ENCODE measurements around the gene CRYBB3.
A peak's percentile ranks its signal among the peaks of the same experiment; 100 is the strongest.
"Not testable (repeated sequence)": the region's sequence is repeated elsewhere in the genome, so short reads cannot be mapped to it uniquely, and the experiment has no call there.

CRYBB3 gene

DNA sequence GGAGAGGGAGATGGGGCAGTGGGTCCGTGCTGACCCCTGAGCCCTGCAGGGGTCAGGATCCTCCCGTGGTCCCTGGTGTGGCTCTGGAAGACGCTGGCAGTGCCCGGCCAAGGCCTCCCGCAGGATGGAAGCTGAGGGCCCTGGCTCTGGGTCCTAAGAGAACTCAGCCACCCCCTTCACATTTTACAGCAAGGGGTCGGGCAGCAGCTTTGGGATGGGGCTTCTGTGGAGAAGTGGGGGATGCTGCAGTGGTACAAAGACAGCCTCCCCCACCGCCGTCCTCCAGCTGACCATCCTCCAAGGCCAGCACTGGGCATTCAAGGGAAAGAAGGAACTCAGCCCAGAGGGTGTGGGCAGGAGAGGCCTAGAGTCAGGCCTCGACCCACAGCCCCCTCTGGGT lies 21.8 kb upstream of the CRYBB3 start:
- Histone ChIP-seq H3K27ac (ENCODE audit: low read depth, low read length) (no peak overlapping the region), H3K4me1 (ENCODE audit: control insufficient read depth, low read depth, low read length) (no peaks in the 10 kb centered on the region), H3K79me1 (ENCODE audit: low read length) (no peaks in the 10 kb centered on the region), H3K23ac (ENCODE audit: low read length) (no peak overlapping the region), H3K79me2 (ENCODE audit: control insufficient read depth, insufficient read depth, low read length) (no peaks in the 10 kb centered on the region), H2AK5ac (ENCODE audit: low read length) (no peak overlapping the region), H4K8ac (ENCODE audit: low read depth, low read length) (no peak overlapping the region), H3K4me2 (ENCODE audit: low read length) (no peak overlapping the region), H3K4ac (ENCODE audit: low read depth, low read length) (no peak overlapping the region), H2BK120ac (ENCODE audit: low read depth, low read length) (no peak overlapping the region), H3K27me3 (ENCODE audit: insufficient read depth, low read length, poor library complexity) (no peaks in the 10 kb centered on the region), H3K36me3 (ENCODE audit: control insufficient read depth, insufficient read depth, low read length) (peaks cover 5% of the 10 kb centered on the region), H2BK5ac (ENCODE audit: low read length) (no peak overlapping the region), H3K18ac (ENCODE audit: low read length) (no peak overlapping the region), H3K4me3 (ENCODE audit: low read length) (no peak overlapping the region), H3K56ac (ENCODE audit: low read length) (no peak overlapping the region), H4K5ac (ENCODE audit: low read length) (no peak overlapping the region), H3K9ac (ENCODE audit: low read length) (no peak overlapping the region), H2BK15ac (replicated peaks; ENCODE audit: low read depth) (no peak overlapping the region)
- no CpG with 5 or more reads among the region's 9 CpGs for WGBS (ENCODE audit: extremely low coverage, insufficient coverage, low lambda C conversion rate)
- no peak for DNase-seq

- not testable (repeated sequence) for H3K79me2 ChIP-seq (ENCODE audit: control insufficient read depth, insufficient read depth, low read length); H2BK120ac ChIP-seq (ENCODE audit: low read depth, low read length); H3K79me1 ChIP-seq (ENCODE audit: low read length); H3K56ac ChIP-seq (ENCODE audit: low read length); H3K18ac ChIP-seq (ENCODE audit: low read length); H3K36me3 ChIP-seq (ENCODE audit: control insufficient read depth, insufficient read depth, low read length); H3K23ac ChIP-seq (ENCODE audit: low read length); H3K27ac ChIP-seq (ENCODE audit: low read depth, low read length); H3K9ac ChIP-seq (ENCODE audit: low read length); H3K4me1 ChIP-seq (ENCODE audit: control insufficient read depth, low read depth, low read length); H3K4ac ChIP-seq (ENCODE audit: low read depth, low read length); H4K8ac ChIP-seq (ENCODE audit: low read depth, low read length); H2BK15ac ChIP-seq (replicated peaks; ENCODE audit: low read depth); H3K4me2 ChIP-seq (ENCODE audit: low read length); H3K4me3 ChIP-seq (ENCODE audit: low read length); H2AK5ac ChIP-seq (ENCODE audit: low read length); DNase-seq; H2BK5ac ChIP-seq (ENCODE audit: low read length); H3K27me3 ChIP-seq (ENCODE audit: insufficient read depth, low read length, poor library complexity); H4K5ac ChIP-seq (ENCODE audit: low read length)
- no CpG with 5 or more reads among the region's 6 CpGs for WGBS (ENCODE audit: extremely low coverage, insufficient coverage, low lambda C conversion rate)
Observed at GRCh38 chr22:25178348-25178747, 21.3 kb upstream of the CRYBB3 start.

DNA sequence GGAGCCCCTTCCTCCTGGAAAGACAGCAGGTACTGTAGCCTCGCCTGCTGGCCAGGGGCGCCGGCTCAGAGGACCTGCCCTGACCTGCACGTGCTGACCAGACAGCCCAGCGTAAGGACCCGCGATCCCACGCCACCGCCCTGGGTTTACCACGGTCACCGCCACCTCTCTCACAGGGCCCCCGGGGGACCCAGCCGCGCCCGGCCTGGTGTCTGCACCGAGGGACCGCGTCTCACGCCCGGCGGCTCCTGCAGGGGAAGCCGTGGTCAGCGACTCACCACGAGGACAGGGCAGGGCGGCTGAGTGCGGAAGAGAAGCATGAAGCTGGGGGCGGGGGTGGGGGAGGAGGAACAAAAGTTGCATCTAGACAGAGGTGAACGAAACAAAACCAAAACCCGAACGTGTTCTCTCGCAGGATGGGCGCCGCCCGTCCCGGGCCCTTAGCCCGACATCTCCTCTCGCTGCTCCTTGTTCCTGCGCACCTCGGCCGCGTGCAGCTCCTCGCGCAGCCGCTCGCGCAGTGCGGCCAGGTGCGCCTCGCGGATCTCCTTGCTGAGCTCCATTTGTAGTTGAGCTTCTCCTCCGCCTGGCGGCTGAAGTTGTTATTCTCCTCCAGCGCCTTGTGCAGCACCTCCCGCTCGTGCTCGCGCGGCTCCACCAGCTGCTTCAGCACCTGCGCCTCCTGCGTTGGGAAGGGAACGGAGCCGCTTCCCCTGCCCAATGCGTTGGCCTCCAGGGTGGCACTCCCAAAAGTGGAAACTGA lies 20.6 kb upstream of the CRYBB3 start:
- no CpG with 5 or more reads among the region's 63 CpGs for WGBS (ENCODE audit: extremely low coverage, insufficient coverage, low lambda C conversion rate)

GRCh38 chr22:25182131-25183110 lies 17.2 kb upstream of the CRYBB3 start:
- no peaks in the 10 kb centered on the region for H3K79me2 ChIP-seq (ENCODE audit: control insufficient read depth, insufficient read depth, low read length)
- H3K18ac ChIP-seq (ENCODE audit: low read length), result no peak overlapping the region
- H3K23ac ChIP-seq (ENCODE audit: low read length), result no peak overlapping the region
- H3K4me1 ChIP-seq (ENCODE audit: control insufficient read depth, low read depth, low read length), result no peaks in the 10 kb centered on the region
- DNase-seq, result no peak
- no peak overlapping the region for H2BK5ac ChIP-seq (ENCODE audit: low read length)
- no peak overlapping the region for H3K27ac ChIP-seq (ENCODE audit: low read depth, low read length)
- no peak overlapping the region for H4K8ac ChIP-seq (ENCODE audit: low read depth, low read length)
- no peak overlapping the region for H2BK15ac ChIP-seq (replicated peaks; ENCODE audit: low read depth)
- H3K27me3 ChIP-seq (ENCODE audit: insufficient read depth, low read length, poor library complexity), result no peaks in the 10 kb centered on the region
- no peak overlapping the region for H3K4ac ChIP-seq (ENCODE audit: low read depth, low read length)
- H4K5ac ChIP-seq (ENCODE audit: low read length), result no peak overlapping the region
- no peak overlapping the region for H3K4me2 ChIP-seq (ENCODE audit: low read length)
- H3K9ac ChIP-seq (ENCODE audit: low read length), result no peak overlapping the region
- H2BK120ac ChIP-seq (ENCODE audit: low read depth, low read length), result no peak overlapping the region
- H3K56ac ChIP-seq (ENCODE audit: low read length), result no peak overlapping the region
- peaks cover 4% of the 10 kb centered on the region for H3K36me3 ChIP-seq (ENCODE audit: control insufficient read depth, insufficient read depth, low read length)
- H2AK5ac ChIP-seq (ENCODE audit: low read length), result no peak overlapping the region
- no peak overlapping the region for H3K4me3 ChIP-seq (ENCODE audit: low read length)
- H3K79me1 ChIP-seq (ENCODE audit: low read length), result no peaks in the 10 kb centered on the region
- no CpG with 5 or more reads among the region's 10 CpGs for WGBS (ENCODE audit: extremely low coverage, insufficient coverage, low lambda C conversion rate)

More for the DNA sequence above, 20.6 kb upstream of the CRYBB3 start:
- not testable (repeated sequence) for H2BK5ac ChIP-seq (ENCODE audit: low read length); H3K4me1 ChIP-seq (ENCODE audit: control insufficient read depth, low read depth, low read length); H3K4me2 ChIP-seq (ENCODE audit: low read length); H2BK15ac ChIP-seq (replicated peaks; ENCODE audit: low read depth); H4K8ac ChIP-seq (ENCODE audit: low read depth, low read length); H3K23ac ChIP-seq (ENCODE audit: low read length); H2AK5ac ChIP-seq (ENCODE audit: low read length); H3K27me3 ChIP-seq (ENCODE audit: insufficient read depth, low read length, poor library complexity); H3K56ac ChIP-seq (ENCODE audit: low read length); H3K4me3 ChIP-seq (ENCODE audit: low read length); H3K4ac ChIP-seq (ENCODE audit: low read depth, low read length); H3K79me2 ChIP-seq (ENCODE audit: control insufficient read depth, insufficient read depth, low read length); H3K9ac ChIP-seq (ENCODE audit: low read length); H2BK120ac ChIP-seq (ENCODE audit: low read depth, low read length); H3K27ac ChIP-seq (ENCODE audit: low read depth, low read length); H3K79me1 ChIP-seq (ENCODE audit: low read length); H4K5ac ChIP-seq (ENCODE audit: low read length); H3K36me3 ChIP-seq (ENCODE audit: control insufficient read depth, insufficient read depth, low read length); H3K18ac ChIP-seq (ENCODE audit: low read length)
- peak; percentile 50 for DNase-seq

- no peak overlapping the region for H3K4me3 ChIP-seq (ENCODE audit: low read length)
- H3K36me3 ChIP-seq (ENCODE audit: control insufficient read depth, insufficient read depth, low read length), result peaks cover 4% of the 10 kb centered on the region
- WGBS (ENCODE audit: extremely low coverage, insufficient coverage, low lambda C conversion rate), result no CpG with 5 or more reads among the region's 12 CpGs
- no peaks in the 10 kb centered on the region for H3K79me2 ChIP-seq (ENCODE audit: control insufficient read depth, insufficient read depth, low read length)
- no peak overlapping the region for H4K8ac ChIP-seq (ENCODE audit: low read depth, low read length)
- H3K18ac ChIP-seq (ENCODE audit: low read length), result no peak overlapping the region
- no peak overlapping the region for H4K5ac ChIP-seq (ENCODE audit: low read length)
- no peak overlapping the region for H3K23ac ChIP-seq (ENCODE audit: low read length)
- no peak for DNase-seq
- no peaks in the 10 kb centered on the region for H3K27me3 ChIP-seq (ENCODE audit: insufficient read depth, low read length, poor library complexity)
- H3K27ac ChIP-seq (ENCODE audit: low read depth, low read length), result no peak overlapping the region
- H3K56ac ChIP-seq (ENCODE audit: low read length), result no peak overlapping the region
- no peak overlapping the region for H3K9ac ChIP-seq (ENCODE audit: low read length)
- no peak overlapping the region for H2BK5ac ChIP-seq (ENCODE audit: low read length)
- H3K4me2 ChIP-seq (ENCODE audit: low read length), result no peak overlapping the region
- H2AK5ac ChIP-seq (ENCODE audit: low read length), result no peak overlapping the region
- H2BK15ac ChIP-seq (replicated peaks; ENCODE audit: low read depth), result no peak overlapping the region
- H3K4me1 ChIP-seq (ENCODE audit: control insufficient read depth, low read depth, low read length), result no peaks in the 10 kb centered on the region
- H3K79me1 ChIP-seq (ENCODE audit: low read length), result no peaks in the 10 kb centered on the region
- H2BK120ac ChIP-seq (ENCODE audit: low read depth, low read length), result no peak overlapping the region
- no peak overlapping the region for H3K4ac ChIP-seq (ENCODE audit: low read depth, low read length)
Observed at GRCh38 chr22:25183949-25184619, 15.6 kb upstream of the CRYBB3 start.
